ENCODE data around the gene ADAMTS2.

The ADAMTS2 gene

DNA sequence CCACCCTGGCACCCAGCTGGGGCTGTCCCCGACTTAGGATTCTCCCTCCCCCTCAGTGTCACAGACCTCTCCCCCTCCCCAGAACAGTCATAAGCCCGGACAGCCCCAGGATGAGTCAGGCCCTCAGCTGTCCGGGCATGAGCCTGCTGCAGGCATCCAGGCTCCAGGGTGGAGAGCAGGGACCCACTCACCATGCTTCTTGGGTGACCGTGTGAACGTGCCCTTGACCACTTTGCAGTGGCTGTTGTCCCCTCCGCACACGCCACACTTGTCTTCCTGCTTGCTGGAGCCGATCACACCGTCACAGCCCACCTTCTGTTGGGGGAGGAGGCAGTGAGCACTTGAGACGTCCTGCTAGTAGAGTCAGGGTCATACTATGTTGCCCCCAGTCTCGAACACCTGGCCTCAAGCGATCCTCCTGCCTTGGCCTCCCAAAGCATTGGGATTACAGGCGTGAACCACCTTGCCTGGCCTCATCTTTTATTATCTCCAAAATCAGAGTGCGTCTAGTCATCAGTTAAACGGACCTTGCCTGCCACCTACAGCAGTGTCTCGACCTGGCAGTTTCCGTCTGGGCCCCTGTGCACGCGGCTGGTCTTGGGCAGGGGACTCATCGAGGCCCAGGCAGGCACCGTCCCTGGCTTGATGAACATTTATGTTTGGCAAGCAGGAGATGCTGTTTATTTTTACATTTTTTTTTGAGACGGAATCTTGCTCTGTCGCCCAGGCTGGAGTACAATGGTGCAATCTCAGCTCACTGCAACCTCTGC lies 212.5 kb downstream of the ADAMTS2 start:
- DNase-seq, result no peak

DNA sequence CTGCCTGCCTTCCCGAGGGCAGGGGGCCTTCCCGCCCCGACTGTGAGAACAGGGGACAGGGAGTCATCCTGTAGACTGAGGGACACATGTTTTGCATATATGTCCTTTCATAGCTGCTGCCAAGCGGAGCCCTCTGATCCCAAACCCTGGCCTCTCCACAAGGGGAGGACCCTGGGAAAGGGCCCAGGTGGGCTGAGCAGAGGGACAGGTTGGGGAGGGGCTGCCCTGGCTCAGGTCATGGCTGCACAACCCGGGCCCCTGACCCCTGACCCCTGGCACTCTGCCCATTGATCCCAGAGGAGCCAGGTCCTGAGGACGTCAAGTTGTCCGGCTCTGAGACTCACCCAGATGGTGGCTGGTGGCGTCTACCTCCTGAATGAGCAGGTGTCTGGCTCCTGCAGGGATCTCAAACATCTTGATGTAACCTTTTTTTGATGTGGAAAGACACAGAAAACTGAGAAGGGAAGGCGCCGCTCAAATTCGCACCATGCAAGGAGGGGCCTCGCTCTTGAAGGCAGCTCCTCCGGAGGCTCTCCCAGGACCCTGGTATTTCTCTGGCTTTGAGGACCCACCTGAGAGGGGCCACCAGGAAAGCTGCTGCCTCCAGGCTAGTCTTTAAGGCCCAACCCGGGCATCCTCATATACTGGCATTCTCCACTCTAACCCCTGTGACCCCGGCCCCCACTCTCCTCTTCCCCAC lies 213.2 kb downstream of the ADAMTS2 start:
- DNase-seq, result no peak

DNA sequence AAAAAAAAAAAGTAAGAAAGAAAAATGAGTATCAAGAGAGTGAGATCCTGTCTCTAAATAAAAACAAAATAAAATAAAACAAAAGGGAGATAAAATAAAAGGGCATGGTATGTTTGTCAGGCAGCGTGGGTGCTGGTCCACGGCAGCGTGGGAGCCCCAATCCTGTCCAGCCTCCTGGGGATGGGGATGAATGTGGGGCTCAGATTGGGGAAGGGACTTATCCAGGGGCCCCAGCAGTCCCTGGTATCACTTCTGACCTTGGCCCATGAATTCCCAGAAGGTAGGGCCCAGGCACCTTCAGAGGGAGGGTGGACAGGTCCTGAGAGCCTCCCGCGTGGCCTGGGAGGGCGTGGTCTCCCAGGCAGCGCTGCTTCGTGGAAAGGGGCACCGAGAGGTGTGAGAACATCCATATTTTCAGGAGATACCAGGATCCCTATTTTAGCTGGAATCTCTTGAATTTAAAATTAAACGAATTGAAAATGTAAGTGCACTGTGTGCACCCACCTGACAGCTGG lies 213.9 kb downstream of the ADAMTS2 start:
- DNase-seq, result no peak

DNA sequence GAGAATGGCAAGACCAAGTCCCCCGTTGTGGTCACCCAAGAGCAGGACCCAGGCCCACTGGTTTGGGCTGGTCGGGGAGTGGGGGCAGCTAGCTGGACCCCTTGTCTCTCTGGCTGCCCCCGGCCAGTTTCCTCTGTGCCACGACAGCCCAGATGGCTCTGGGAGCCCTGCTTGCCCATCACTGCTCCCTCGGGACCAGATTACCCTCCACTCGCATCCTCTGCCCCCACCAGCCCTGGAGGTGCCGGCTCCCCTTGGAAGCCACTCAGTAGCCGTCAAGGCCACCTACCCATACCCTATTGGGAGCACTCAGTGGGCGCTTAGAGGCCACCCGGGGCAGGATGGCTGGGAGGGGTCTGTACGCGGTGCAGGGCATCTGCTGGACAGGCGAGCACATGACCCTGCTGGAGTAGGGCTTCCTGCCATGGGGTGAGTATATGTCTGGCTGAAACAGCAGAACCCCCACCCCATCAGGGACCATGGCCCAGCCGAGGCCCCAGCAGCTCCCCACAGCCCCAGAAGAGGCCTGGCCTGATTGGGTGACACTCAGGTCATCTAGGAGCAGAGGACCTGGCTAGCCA lies 215.1 kb downstream of the ADAMTS2 start:
- no peak for DNase-seq

DNA sequence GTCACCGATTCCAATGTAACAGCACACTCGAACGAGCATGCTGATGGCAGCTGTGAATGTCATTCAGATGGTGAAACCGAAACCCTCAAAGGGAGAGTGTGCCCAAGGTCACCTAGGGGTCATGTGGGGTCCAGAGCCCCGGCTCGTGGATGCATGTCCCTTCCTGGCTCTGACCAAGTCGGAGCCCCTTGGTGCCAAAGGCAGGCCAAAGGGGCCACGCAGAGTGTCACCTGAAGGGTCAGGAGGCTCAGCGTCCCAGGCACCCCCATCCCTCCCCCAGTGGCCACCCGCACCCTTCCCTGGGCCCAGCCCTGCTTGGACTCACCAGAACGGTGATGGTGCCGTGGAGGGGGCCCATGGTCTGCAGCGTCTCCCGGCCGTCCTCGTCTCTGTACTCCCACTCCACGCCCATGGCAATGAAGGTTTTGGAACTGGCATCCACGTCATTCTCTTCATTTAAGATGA lies 215.6 kb downstream of the ADAMTS2 start:
- DNase-seq, result no peak

DNA sequence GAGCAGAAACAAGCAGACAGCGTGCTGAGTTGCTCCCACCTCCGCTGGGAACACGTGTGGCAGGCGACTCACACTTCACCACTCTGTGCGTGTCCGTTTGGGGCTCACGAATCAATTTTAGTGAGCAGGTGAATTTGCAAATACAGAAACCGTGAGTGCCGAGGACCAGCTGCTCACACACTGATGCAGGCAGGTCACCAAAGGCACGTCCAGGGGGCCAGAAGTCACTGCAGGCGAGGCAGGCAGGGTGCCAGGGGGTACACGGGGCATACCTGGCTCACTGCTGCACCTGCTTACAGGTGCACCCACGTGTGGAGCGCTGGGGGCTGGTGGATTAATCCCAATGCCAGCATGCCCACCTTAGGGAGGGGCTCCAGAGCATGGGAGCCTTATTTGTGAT lies 216.3 kb downstream of the ADAMTS2 start:
- DNase-seq, result no peak

DNA sequence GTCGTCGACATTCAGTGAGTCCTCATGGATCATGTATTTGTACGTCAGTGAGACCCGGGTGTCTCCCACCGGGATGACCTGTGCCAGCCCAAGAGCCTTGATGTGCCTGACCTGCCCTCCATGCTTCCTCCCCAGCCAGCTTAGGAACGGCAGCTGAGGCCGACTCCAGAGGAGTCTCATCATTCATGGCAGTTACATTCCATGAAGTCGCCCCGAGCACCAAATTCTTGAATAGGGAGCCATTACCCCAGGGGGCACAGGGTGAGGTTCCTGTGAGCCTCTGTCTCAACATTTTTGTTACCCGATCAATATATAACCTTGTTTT lies 217.3 kb downstream of the ADAMTS2 start:
- DNase-seq, result no peak

DNA sequence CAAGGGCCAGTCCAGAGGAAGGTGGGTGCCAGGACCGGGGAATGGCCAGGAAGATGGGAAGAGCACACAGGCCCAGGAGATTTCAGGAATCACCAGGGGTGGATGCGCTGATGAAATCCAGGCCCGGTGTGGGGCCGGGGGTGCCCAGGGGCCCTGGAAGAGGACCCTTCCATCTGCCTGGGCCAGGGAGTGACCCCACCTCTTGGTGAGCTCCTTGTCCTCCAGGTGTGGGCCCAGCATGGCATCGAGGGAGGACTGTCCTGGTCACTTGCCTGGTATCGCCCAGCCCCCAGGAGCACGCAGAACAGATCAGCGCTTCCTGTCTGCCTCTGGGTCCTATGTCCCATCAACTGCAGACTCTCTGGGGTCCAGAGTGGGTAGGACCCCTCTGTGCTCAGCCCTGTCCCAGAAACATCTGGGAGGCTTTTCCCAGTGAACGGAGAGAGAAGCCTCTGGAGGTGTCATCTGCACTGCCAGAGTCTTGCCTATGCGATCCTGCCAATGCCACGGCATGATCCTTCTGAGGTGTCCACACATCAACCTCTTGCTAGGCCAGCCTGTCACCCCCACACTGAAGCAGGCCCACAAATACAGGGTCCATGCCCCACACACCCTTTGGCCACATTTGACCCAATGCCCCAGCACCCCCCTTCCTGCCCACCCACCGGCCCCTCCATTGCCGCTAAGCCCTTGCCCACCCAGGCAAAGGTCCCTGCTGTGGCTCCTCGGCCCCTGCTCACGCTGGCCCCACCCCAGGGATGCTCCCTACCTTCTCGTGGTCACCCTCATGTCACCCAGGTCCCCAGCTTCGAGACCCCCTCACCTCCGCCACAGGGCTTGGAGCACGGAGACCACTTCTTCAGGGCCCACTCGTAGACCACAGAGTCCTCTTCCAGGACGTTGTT lies 217.9 kb downstream of the ADAMTS2 start:
- DNase-seq, result no peak

DNA sequence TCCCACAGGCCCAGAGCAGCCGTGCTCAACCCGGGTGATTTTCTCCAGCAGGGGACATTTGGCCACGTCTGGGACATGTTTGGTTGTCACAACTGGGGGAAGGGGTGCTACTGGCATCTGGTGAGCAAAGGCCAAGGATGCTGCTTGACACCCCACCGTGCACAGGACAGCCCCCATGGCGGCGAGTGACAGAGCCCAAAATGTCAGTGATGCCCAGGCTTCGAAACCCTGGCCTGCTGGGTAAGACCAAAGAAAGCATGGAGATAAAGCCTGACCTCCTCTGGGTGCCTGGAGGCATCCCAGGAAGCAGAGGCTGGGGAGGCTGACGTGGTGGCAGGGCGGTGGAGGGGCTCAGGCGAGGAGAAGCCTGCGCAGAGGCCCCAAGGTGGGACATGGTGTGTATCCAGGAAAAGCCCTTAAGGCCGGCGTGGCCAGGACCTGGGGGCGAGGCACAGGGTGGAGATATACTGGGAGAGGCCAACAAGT lies 218.7 kb downstream of the ADAMTS2 start:
- no peak for DNase-seq

DNA sequence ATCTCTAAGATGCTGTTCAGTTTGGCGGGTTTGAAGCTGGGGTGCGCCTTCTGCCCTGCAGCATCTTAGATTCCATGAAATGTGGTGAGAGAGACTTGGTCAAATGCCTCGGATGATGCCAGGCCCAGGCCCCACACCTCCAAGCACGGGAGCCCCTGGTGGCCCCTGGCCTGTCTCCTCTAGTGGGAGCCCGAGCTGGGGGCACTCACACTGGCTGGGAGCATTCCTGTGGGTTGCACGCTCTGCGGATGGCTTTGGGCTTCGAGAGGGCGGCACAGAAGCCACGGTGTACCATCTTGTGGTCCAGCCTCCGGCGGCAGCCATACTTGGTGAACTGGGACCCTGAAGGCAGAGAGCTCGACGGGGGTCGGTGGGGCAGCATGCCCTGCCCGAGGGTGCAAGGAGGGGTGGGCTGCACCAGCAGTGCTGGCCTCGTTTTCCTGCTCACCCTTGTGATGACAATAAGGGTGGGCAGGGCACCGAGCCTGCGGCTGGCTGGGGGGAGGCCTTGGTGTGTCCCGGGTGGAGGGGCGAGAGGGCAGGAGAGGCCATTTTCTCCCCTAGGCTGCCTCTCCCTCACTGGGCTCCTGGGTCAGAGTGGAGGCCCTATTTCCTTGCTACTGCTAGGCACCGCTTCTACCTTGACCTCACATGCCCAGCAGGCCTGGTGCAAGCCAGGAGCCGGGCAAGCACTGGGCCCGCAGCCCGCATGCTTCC lies 219.3 kb downstream of the ADAMTS2 start:
- DNase-seq, result no peak

DNA sequence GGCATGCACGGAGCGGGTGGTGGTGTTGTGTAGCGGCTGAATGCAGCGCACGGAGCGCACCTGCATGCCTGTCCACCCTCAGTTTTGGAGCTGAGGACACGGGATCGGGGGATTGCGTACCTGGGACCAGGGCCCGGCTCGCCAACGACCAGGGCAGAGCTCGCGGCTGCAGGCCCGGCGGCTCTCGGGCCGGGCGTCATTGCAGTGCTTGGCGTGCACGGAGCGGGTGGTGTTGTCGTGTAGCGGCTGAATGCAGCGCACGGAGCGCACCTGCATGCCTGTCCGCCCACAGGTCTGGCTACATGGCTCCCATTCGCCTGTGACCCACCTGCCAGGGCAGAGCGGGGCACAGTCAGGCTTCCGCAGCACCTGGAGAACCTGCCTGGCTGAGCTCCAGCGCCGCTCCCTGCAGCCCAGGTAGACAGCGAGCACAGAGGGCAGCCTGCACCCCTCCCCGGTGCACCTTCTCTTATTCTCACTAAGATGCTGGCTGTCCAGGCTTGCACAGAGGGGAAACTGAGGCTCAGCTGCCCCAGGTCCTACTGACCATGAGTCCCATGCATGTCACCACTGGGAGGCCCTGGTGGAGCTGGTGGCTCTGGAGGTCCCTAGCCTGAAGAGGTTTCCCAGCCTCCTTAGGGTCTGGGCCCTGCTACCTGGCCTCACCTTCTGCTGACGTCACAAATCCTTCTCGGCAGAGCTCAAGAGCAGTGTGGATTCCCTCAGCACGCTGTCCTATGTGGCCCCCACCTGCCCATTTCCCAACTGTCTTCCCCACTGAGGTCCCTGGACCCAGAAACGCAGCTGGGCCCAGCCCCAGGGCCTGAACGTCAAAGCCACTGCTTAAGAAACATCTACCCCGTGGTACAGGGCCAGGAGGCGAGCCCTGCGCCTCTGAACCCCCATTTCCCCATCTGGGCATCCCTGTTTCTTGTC lies 220.1 kb downstream of the ADAMTS2 start:
- DNase-seq, result no peak

DNA sequence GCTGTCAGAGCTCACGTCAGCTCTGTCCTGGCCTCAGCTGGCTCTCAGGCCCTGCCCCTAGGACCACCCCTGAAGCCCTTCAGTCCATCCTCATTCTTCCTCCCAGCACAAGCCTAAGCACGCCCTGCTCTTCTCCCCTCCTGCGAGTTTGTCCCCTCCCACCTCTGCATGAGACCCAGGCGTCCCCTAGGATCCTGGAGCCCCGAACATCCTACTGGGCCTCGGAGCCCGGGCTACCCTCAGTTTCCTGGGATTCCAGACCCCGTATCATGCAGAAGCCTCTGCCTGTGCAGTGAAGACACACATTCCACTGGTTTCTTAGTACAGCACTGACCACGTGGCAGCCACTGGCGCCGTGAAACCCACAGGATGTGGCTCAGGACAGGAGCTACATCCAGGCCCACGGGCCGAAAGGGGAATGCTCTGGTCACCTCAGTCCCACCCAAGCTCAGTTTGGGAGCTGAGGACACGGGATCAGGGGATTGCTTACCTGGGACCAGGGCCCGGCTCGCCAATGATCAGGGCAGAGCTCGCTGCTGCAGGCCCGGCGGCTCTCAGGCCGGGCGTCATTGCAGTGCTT lies 220.9 kb downstream of the ADAMTS2 start:
- DNase-seq, result no peak

DNA sequence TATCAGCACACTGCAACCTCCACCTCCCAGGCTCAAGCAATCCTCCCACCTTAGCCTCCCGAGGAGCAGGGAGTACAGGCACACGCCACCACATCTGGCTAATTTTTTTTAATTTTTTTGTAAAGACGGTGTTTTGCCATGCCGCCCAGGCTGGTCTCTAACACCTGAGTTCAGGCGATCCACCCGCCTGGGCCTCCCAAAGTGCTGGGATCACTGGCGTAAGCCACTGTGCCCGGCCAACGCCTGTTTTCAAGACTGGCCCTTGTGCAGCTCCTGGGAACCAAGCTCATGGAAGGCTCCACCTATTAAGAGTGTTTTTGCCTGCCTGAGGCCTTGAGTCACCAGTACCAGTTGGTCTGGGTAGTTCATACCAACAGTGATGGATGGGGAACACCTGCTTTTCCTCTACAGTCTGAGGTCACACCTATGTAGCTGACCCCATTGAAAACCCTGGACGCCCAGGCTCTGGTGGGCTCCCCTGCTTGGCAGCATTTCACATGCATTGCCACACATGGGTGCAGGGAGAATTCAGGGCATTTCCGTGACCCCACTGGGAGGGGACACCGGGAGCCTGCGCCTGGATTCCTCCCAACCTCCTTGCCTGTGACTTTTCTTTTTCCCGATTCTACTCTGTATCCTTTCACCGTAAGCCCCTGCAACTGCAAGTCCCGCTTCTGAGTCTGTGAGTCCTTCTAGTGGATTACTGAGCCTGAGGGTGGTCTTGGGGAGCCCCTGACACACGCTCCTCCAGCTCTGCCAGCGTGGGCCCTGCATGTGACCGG lies 221.6 kb downstream of the ADAMTS2 start:
- no peak for DNase-seq

DNA sequence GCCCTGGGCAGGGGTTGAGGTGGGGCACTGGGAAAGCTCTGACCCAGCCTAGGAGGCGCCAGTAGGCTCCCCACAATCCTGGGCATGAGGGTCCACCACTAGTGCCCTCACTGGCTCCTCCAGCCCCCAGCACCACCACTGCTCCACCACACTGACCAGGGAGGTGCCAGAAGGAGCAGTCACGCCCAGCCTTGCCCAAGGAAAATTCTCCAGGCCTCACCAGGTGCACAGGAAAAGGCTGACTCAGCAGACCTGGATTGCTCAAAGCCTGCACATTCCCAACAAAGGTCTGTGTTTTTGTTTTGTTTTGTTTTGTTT lies 222.2 kb downstream of the ADAMTS2 start:
- no peak for DNase-seq

DNA sequence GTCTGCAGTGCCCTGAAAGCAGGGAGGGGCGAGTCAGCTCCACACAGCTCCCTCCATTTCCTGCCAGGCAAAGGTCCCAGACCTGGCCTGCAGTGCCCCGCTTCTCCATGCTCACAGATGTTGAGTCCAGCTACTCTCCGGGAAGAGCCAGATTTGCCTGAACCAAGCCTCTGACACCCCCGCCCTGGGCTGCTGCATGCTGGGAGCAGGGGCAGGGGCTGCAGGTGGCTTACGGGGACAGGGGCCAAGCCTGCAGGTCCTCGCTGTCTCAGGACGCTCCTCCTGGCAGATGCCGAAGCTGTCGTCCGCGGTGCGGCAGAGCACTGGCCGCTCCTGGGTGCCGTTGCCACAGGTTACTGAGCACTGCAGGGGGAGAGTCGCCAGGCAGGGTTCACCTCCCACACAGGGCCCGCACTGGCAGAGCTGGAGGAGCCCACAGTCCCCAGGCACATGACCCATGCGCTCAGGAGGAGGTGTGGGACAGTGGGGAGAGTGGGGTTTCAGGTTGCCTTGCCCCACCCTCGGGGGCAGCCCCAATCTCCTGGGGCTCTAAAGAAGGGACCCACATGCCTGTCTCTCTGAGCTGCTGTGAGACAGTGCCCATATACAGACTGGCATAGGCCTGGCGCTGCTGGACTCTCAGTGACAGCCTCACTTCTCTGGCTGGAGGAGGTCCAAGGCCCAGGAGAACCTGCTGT lies 222.7 kb downstream of the ADAMTS2 start:
- no peak for DNase-seq

DNA sequence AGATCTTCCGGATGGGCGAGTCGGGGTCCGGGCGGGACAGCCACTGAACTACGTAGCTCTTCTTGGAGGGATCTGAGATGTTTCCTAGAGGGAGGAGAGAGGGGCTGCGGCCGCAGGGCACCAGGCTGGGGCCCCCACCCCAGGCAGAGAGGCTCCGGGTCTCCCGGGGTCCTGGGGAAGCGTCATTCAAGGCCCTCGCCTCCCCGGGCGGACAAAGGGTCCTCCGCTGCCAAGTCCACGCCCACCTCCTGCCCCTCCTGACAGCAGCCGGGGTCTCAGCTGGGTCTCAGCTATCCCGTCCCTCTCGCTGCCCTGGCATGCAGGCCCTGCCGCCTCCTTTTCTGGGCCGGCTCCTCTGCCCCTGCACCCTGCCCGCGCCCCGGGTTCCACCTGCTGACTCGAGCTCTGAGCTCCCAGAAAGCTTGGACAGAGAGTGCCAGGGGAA lies 223.6 kb downstream of the ADAMTS2 start:
- DNase-seq, result no peak

DNA sequence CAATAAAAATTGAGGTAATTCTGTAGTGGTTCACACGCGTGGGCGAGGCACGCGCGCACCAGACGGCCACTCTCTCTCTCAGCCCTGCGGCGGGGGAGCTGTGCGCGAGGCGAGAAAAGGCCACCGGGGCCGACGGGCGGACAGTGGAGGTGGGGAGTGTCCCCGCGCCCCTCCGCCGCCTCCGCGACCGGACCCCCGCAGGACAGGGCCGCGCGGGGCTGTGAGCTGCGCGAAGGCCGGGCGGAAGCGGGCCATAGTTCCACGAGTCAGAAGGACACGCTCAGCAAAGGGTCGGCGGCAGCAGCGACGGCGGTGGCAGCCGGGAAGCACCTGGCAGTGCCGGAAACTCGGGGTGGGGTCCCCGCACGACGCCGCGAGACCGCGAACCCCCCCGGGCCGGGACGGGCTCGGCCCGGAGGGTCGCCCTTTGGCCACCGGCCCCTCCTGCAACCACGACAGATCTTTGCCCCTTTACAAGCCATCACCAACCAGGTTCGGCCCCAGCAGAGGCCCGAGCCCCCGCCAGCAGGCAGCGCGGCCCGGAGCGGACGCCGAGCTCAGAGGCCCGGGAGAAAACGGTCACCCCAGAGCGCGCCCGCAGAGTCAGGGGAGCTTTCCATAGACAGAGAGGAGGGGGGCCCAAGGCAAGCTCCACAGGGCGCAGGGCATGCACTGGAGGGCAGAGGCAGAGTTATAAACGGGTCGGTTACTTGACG lies 224.2 kb downstream of the ADAMTS2 start:
- no peak for DNase-seq

DNA sequence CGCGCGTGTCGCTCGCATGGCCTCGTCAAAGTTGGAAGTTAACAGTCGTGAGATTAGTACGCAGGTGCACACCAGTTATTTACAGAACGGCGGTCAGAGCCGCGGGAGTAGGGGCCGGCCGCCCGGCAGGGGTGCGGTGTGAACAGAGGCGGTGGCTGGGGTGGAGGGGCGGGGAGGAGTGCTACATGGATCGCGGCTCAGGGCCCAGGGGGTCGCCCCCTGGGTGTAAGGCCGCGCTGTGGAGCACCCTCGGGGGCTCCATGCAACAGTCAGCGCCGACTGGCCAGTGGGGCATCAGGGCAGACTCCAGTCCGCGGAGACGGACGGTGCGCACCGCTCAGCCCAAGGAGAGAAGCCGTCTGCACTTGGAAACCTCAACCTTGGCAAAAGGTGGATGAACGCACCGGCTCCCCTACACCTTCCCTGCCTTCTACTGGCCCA lies 224.8 kb downstream of the ADAMTS2 start:
- DNase-seq, result no peak

Data from MV-4-11 (cell line).